GM19438 (cell line): ENCODE measurements around the gene TDRD12.
"Not testable (repeated sequence)": the region's sequence is repeated elsewhere in the genome, so short reads cannot be mapped to it uniquely, and the experiment has no call there.

Experiments used
- ATAC-seq: cut with Tn5 transposase; IDR thresholded peaks from one replicate; pipeline ENCODE4 v1.9.1; 2021; ENCODE audit warnings: low read depth; ENCODE audit not compliant: unreplicated experiment

Gene TDRD12

DNA sequence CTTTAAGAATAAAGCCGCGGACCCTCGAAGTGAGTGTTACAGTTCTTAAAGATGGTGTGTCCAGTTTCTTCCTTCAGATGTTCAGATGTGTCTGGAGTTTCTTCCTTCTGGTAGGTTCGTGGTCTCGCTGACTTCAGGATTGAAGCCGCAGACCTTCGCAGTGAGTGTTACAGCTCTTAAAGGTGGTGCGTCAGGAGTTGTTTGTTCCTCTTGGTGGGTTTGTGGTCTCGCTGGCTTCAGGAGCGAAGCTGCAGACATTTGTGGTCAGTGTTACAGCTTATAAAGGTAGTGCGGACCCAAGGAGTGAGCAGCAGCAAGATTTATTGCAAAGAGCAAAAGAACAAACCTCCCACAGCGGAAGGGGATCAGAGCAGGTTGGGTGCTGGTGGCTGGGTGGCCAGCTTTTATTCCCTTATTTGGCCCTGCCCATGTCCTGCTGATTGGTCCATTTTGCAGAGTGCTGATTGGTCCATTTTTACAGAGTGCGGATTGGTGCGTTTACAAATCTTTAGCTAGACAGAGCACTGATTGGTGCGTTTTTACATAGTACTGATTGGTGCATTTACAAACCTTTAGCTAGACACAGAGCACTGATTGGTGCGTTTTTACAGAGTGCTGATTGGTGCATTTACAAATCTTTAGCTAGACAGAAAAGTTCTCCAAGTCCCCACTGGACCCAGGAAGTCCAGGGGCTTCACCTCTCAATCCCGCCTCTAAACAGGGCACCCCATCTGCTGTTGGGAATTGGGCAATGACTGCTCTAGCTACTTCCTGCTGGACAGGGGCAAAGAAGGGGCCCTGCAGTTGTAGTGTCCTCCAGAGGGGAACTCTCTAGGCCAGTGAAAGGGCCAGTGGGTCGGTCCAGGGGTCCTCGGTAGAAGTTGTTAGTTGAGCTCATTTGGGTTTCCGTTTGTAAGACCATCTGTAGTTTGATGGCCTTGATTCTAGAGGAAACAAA lies 26.1 kb upstream of the TDRD12 start:
- not testable (repeated sequence) for ATAC-seq

DNA sequence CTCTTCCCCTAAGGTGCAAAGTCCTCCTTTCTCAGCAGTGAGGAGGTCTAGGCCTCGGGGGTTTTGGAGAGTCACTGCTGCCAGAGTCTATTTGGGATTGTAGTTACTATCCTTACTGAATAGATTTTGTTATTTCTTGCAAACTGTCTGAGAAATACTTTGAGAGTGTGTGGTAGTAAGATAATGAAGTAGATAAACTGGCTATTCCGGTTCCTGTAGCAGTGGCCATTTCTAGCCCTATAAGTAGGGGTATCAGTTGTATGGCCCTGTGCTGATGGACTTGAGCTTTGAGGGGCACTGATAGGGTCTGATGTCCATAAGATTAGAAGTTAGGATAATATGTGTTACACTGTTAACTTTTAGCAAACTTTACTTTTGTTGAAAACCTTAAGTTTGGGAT lies 25.3 kb upstream of the TDRD12 start:
- not testable (repeated sequence) for ATAC-seq

DNA sequence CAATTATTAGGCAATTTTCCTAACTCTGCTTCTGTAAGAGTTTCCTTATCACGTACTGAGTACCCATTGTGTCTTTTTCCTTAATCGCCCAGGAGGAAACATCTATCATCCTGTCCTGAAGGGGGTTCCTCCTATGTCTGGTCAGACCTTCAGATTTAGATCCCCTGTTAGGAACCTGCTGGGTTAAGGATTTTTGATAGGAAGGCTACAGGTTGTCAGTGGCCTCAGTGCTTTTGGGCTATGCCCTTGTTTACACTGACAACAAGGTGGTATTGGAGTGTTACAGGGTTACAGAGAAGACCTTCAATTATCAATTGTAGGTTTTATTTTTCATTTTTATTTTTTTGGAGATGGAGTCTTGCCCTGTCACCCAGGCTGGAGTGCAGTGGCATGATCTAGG lies 24.7 kb upstream of the TDRD12 start:
- ATAC-seq = not testable (repeated sequence)

DNA sequence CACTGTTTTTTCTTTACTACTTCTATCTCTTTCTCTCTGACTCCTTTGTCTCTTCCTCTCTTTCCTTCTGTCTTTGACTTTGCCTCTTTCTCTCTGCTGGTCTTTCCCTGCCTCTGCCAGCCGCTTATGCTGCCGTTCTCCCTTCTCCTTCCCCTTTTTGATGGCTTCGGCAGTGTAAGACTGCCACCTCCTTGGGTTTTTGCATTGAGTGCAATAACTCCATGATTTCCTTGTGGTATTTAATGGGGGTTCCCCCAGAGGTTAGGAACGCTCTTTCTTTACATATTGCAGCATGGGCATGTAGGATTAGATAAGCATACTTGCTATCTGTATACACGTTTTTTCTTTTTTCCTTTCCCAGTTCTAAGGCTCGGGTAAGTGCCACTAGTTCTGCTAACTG lies 24.1 kb upstream of the TDRD12 start:
- not testable (repeated sequence) for ATAC-seq

DNA sequence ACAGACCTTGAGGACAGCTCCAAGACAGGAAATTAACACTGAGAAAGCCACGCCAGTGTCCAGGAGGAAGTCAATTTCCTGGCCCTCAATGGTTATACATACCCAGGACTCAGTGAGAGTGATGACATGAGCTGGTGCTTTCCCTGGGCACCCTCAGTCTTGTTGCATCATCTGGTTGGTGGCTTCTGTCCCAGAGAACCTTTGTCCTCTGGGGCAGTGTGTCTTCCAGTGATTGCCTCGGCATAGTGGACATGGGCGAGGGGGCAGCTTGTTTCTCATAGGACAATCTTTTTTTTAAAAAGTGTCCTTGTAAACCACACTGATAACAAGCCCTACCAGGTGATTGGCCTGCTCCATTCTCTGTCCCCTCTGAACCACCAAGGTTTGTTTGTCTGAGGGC lies 22.8 kb upstream of the TDRD12 start:
- not testable (repeated sequence) for ATAC-seq

DNA sequence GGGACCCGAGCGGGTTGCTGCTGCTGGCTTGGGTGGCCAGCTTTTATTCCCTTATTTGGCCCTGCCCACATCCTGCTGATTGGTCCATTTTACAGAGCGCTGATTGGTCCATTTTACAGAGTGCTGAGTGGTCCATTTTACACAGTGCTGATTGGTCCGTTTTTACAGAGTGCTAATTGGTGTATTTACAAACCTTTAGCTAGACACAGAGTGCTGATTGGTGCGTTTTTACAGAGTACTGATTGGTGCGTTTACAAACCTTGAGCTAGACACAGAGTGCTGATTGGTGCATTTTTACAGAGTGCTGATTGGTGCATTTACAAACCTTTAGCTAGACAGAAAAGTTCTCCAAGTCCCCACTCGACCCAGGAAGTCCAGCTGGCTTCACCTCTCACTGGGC lies 19.4 kb upstream of the TDRD12 start:
- not testable (repeated sequence) for ATAC-seq

DNA sequence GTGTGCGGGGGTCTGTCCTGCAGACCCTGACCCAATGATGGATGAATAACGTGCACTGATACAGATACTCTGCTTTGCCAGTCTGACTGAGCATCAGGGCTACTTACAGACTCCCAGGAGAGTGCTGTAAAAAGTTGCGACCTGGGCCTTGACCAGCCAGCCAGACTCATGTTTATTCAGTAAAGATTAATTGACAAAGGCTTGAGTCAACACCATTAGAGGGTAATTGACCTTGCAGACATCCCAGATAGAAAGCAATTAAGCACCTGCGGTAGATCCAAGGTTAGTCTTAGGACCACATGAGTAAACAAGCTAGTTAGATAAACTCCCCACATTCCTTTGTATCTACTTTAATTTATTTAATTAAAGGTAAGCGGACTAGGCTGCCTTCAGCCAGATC lies 17.6 kb upstream of the TDRD12 start:
- ATAC-seq = no peak

DNA sequence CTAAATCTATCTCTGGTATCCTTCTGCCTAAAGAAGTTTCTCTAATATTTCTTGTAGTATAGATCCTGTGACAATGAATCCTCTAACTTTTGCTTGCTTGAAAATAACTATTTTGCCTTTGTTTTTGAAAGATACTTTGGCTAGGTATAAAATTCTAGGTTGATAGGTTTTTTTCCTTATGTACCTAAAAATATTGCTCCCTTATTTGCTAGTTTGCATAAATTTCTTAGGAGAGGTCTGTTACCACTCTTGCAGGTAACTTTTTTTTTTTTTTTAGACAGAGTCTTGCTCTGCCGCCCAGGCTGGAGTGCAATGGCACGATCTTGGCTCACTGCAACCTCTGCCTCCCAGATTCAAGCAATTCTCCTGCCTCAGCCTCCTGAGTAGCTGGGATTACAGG lies 15.6 kb upstream of the TDRD12 start:
- not testable (repeated sequence) for ATAC-seq

DNA sequence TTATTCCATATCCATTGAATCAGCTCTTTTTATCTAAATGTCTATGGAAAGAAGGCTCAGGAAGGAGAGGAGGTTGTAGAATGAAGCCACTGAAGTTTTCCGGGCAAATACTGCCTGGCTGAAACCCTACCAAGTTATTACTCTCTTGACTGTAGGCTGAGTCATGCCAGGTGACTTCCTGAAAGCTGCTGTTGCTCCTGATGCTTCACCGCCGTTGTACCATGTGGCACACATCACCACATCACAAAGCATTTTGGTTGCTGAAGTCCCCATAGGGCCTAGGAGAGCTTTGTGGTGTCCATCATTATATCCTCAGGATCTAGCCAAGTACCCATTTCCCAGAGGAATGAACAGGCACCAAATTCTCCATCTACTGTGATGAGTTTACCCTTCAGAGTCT lies 11.1 kb upstream of the TDRD12 start:
- no peak for ATAC-seq

DNA sequence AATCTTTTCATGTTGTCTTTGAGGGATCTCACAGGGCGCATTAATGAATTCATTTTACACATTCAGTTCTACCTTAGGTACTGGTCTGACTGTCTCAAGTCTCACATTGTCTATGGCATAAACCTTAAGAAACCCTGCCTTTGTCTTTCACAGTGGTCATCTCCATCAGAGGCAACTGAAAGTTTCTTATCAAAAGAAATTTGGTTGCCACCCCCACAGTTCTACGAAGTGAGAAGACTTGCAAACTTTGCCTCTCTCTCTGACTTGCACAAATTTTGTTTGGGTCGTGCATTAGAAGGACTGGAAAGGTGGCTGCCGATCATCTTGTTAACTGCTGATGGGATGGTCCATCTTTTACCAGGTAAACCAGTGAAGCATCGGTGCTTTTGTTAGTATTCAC lies 10.5 kb upstream of the TDRD12 start:
- no peak for ATAC-seq

DNA sequence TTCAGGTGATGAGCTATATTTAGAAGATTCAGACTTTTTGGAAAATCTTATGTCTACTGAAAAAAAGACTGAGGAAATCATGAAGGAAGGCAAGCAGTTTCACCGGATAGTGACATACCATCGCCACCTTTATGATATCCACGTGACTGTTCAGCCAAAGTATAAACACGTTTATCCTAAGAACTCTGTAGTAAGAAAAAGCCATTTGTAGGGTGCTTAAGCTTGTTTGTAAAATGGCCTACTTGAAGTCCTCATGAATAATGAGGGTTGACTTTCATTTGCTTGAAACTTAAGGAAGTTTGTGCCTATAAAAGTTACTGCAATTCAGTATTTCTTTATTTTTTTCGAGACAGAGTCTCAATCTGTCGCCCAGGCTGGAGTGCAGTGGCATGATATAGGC lies 7.8 kb upstream of the TDRD12 start:
- no peak for ATAC-seq

DNA sequence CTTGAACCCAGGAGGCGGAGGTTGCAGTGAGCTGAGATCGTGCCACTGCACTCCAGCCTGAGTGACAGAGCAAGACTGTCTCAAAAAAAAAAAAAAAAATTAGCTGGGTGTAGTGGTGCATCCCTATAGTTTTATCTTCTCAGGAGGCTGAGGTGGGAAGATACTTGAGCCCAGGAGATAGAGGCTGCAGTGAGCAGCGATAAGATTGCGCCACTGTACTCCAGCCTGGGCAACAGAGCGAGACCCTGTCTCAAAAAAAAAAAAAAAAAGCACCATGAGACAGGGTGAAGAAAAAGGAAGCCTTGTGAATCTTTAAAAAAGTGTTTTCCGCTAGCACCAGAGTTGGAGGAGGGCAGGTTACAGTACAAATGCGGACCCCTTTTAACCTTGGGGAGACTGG lies 3.4 kb upstream of the TDRD12 start:
- not testable (repeated sequence) for ATAC-seq

DNA sequence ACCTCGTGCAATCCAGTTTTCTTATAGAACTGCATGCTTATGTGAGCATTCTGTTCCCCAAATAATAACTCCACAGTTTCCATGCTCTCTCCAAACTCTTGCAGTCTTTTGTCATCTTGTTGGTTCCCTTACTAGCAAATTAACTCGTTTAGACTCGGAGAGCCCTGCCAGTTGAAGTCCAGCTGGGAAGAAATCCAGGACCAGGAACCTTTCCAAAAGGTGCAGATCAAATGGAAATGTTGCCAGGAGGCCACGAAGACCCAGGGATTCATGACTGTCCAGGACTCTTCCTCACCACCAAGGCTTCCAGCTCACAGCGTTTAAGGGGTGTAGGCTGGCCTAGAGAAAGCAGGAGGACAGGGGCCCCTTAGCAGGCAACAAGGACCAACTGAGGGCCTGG lies 2.1 kb upstream of the TDRD12 start:
- no peak for ATAC-seq

DNA sequence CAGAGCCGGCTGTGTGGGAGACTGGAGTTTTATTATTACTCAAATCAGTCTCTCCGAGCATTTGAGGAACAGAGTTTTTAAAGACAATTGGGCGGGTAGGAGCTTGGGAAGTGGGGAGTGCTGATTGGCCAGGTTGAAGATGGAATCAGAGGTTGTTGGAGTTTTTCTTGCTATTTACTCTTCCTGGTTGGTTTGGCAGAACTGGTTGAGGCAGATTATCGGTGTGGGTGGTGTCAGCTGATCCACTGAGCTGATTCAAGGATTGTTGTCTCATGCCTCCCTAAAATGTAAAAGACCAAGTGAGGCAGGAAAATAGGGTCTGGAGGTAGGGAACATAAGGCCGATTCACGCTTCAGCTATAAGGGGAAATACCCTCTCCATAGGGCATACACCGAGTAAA lies 1.3 kb upstream of the TDRD12 start:
- no peak for ATAC-seq

DNA sequence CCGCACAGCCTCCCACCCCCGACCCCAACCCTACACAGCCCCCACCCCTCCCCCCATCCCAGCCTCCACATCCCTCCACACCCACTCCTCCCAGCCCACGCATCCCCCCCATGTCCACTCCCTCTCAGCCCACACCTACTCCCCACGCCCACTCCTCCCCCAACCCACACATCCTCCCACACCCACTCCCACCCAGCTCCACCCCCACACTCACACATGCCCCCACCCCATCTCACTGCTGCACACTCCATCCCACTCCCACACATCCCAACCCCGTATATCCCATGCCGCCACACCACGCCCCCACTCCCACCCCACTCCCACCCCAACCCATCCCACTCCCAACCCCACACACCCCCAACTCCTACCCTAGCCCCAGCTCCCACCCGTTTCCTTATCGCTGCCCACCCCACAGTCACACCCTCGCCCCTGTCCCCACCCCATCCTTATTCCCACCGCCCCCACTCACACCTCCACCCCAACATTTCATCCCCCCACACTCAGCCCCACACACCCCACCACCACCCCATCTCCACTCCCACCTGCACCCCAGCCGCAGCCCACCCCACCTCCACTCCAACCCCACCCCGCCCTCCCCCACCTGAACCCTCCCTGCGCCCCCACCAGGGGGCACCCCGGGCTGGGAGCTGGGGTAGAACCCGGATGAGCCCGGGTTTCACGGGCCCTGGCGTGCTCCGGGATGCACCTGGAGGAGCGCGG lies 809 bp downstream of the TDRD12 start:
- ATAC-seq = no peak

DNA sequence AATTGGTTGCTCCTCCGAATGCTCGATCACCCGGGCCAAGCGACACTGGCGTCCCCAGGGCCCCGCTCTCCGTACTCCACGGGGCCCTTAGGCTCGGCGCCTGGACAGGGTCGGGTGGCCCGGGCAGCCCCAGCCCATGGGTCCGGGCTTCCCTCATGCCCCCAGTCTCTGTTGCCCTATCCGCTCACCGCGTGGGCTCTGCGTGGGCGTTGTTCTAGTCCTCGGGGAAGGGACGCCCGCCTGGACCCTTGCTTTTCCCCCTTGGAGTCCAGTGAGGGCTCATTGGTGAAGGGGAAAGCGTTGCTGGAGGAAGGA lies 1.3 kb downstream of the TDRD12 start:
- ATAC-seq = no peak

DNA sequence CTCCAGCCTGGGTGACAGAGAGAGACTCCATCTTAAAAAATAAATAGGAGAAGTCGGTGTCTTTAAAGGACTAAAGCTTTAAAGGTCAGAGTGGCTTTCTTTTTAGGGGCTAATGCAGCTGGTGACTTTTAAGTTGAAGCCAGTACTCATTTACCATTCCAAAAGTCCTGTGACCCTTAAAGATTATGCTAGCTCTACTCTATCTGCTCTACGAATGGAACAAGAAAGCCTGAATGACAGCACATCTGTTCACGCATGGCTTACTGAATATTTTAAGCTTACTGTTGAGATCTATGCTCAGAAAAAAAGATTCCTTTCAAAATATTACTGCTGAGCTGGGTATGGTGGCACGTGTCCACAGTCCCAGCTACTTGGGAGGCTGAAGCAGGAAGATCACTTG lies 16.4 kb downstream of the TDRD12 start:
- ATAC-seq = no peak

DNA sequence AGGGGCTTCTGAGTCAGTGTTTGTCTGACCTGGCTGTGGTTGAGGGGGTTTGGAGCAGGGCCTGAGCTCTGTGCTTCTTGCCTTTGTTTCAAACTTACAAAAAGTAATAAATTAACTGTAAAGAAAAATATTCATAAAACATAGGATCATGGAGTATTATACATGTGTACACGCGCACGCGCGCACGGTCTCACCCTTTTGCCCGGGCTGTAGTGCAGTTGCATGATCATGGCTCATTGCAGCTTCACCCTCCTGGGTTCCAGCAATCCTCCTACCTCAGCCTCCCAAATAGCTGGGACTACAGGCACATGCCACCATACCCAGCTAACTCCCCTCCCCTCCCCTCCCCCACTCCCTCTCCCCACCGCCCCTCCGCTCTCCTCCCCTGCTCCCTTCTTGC lies 23.5 kb downstream of the TDRD12 start:
- ATAC-seq = no peak

DNA sequence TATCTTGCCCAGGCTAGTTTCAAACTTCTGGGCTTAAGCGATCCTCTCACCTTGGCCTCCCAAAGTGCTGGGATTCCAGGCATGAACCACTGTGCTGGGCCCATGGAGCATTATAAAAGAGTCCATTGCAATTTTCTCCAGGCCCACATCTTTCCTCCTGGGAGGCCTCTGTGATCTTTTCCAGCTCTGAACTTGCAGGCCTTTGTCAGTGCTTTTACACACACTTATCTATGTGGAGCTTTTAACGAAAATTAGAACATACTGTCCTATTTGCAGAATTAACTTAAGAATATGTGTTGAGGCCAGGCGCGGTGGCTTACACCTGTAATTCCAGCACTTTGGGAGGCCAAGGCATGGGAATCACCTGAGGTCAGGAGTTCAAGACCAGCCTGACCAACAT lies 23.9 kb downstream of the TDRD12 start:
- ATAC-seq = no peak

DNA sequence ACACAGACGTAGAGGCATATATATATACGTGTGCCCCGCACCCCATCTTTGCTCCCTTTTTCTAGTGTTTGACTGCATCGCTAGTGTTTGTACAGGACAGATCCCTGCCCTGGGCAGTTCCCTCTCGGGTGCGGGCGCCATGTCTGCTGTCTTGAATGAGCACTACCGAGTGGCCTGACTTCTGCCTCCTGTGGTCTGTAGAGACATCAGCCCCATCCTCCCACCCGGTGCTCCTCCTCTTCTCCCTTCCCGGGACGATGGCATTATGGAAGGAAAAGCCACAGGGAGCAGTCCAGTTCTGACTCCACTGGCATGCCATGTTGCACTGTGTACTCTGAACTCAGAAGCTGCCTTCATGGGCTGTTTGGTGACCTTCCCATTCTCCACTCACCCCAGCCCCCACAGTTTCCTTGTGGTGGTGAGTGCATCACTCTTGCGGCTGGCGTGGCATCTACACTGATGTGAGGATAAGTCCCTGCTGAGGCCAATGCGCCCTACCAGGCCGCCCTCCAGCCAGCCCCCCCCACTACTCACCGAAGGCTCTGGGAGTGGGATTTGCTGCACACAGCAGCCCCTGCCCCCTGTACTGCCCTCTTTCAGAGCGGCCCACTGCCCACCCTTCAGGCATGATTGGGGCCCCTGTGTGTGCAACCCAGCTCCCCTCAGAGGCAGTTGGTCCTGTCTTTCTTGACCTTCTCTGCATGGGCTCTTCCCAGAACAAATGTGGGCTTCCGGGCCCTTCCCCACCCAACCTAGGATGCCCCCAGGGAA lies 25.2 kb downstream of the TDRD12 start:
- ATAC-seq = no peak

DNA sequence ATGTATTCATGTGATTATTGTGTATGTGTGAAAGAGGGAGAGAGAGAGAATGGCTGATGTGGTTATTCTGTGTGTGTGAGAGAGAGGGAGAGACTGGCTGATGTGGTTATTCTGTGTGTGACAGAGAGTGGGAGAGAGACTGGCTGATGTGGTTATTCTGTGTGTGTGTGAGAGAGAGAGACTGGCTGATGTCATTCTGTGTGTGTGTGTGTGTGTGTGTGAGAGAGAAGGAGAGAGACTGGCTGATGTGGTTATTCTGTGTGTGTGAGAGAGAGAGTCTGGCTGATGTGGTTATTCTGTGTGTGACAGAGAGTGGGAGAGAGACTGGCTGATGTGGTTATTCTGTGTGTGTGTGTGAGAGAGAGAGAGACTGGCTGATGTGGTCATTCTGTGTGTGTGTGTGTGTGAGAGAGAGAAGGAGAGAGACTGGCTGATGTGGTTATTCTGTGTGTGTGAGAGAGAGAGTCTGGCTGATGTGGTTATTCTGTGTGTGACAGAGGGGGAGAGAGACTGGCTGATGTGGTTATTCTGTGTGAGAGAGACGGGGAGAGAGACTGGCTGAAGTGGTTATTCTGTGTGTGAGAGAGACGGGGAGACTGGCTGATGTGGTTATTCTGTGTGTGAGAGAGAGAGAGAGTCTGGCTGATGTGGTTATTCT lies 26.2 kb downstream of the TDRD12 start:
- not testable (repeated sequence) for ATAC-seq
